HuH-7 (cell line): ENCODE measurements around the gene CSTPP1.

Experiments used
- DNase-seq: peaks from one replicate; pipeline ENCODE4 v3.0.0; 2011; ENCODE audit warnings: low spot score

The CSTPP1 gene

DNA sequence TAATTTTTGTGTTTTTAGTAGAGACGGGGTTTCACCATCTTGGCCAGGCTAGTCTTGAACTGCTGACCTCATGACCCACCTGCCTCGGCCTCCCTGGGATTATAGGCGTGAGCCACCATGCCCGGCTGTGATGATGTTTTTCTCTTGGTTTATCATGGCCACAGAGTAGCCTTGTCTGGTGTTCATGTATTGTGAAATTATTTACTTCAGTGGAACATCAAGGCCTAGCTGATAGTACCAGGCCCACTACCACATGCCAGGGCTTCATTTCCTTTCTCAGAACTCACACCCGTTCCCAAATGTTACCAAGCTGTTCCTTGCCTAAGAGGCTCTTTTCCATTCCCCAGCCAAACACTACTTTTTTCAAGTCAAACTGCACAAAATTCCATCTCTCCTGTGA lies 272.1 kb downstream of the CSTPP1 start:
- DNase-seq = no peak
